Skeletal muscle cell (primary cell): ENCODE data around the gene SH2D7.
A peak's percentile ranks its signal among the peaks of the same experiment; 100 is the strongest.

ENCODE experiments used
- DNase-seq: peaks from one replicate; pipeline ENCODE4 v3.0.0-alpha.2; 2010; ENCODE audit warnings: low read depth
- H3K4me3 ChIP-seq: 2 replicates; pipeline ENCODE4 v1.5.1; 2011; ENCODE audit warnings: low read depth, mild to moderate bottlenecking, control low read depth, low read length, moderate library complexity

The SH2D7 gene

GRCh38 chr15:78076231-78077052 lies 15.9 kb upstream of the SH2D7 start:
- peak overlapping the region; percentile 58 for H3K4me3 ChIP-seq
- no peak for DNase-seq

- H3K4me3 ChIP-seq, result peak within 1 kb of the TSS; percentile 58
- DNase-seq, result no peak
Observed at GRCh38 chr15:78077053-78077870, 15.1 kb upstream of the SH2D7 start, which contains the start of gene TBC1D2B. Gene TBC1D2B, minus strand, starts transcription at chr15:78077711. Its CDS starts 59 bp downstream, at chr15:78077652.

- DNase-seq, result no peak
- peak overlapping the region; percentile 58 for H3K4me3 ChIP-seq
Observed at GRCh38 chr15:78077871-78078210, 14.5 kb upstream of the SH2D7 start.

- H3K4me3 ChIP-seq, result no peak overlapping the region
- DNase-seq, result no peak
Observed at GRCh38 chr15:78079298-78080087, 12.9 kb upstream of the SH2D7 start.

GRCh38 chr15:78080088-78080460 lies 12.3 kb upstream of the SH2D7 start:
- H3K4me3 ChIP-seq, result no peak overlapping the region
- no peak for DNase-seq

- H3K4me3 ChIP-seq, result no peak overlapping the region
- DNase-seq, result no peak
Observed at GRCh38 chr15:78082106-78082742, 10.1 kb upstream of the SH2D7 start.

GRCh38 chr15:78082743-78083110 lies 9.6 kb upstream of the SH2D7 start:
- no peak for DNase-seq
- H3K4me3 ChIP-seq, result no peak overlapping the region

- DNase-seq, result no peak
- no peak overlapping the region for H3K4me3 ChIP-seq
Observed at GRCh38 chr15:78083186-78083585, 9.2 kb upstream of the SH2D7 start.

GRCh38 chr15:78083687-78084448 lies 8.5 kb upstream of the SH2D7 start:
- no peak overlapping the region for H3K4me3 ChIP-seq
- DNase-seq, result no peak

- no peak for DNase-seq
- no peak overlapping the region for H3K4me3 ChIP-seq
Observed at GRCh38 chr15:78084449-78084750, 8.0 kb upstream of the SH2D7 start.

GRCh38 chr15:78085928-78086327 lies 6.4 kb upstream of the SH2D7 start:
- no peak overlapping the region for H3K4me3 ChIP-seq
- no peak for DNase-seq

- no peak overlapping the region for H3K4me3 ChIP-seq
- DNase-seq, result no peak
Observed at GRCh38 chr15:78087951-78088772, 4.2 kb upstream of the SH2D7 start.

GRCh38 chr15:78088773-78089080 lies 3.6 kb upstream of the SH2D7 start:
- no peak for DNase-seq
- H3K4me3 ChIP-seq, result no peak overlapping the region

- no peak for DNase-seq
Observed at GRCh38 chr15:78090422-78091063, 1.8 kb upstream of the SH2D7 start.

GRCh38 chr15:78093242-78094020 lies 1.1 kb downstream of the SH2D7 start:
- DNase-seq, result peak; percentile 77
- H3K4me3 ChIP-seq, result no peak overlapping the region

More at GRCh38 chr15:78090422-78091063, 1.8 kb upstream of the SH2D7 start:
- H3K4me3 ChIP-seq, result no peak overlapping the region

- no peak for DNase-seq
- no peak overlapping the region for H3K4me3 ChIP-seq
Observed at GRCh38 chr15:78097667-78098066, 5.3 kb downstream of the SH2D7 start.

GRCh38 chr15:78098131-78098755 lies 5.9 kb downstream of the SH2D7 start:
- no peak overlapping the region for H3K4me3 ChIP-seq
- DNase-seq, result no peak
